Thymus (tissue), 11 donors: ENCODE data around the gene ZNF469. TPM values are rescaled to one million over a fixed set of nuclear protein-coding genes. Genes with fewer than 3 reads are reported as not detected.

Experiments used
- DNase-seq, 9 donors: peaks; one replicate each; pipeline ENCODE4 v3.0.0-alpha.2; 2013; ENCODE audit warnings: low spot score in 9 of 9, low read depth in 6 of 9, missing footprints in 1 of 9
- H3K27ac ChIP-seq, 2 donors: one replicate each; pipeline ENCODE4 v1.5.1; 2013; ENCODE audit warnings: control low read depth in 1 of 2, low read depth in 1 of 2, low read length in 1 of 2, mild to moderate bottlenecking in 1 of 2, moderate library complexity in 1 of 2
- H3K27me3 ChIP-seq, 2 donors: one replicate each; pipeline ENCODE4 v1.5.1; 2013; ENCODE audit warnings: low read length in 1 of 2; ENCODE audit not compliant: control insufficient read depth in 2 of 2, insufficient read depth in 1 of 2
- H3K36me3 ChIP-seq, 2 donors: one replicate each; pipeline ENCODE4 v1.5.1; 2013; ENCODE audit warnings: low read length in 1 of 2, mild to moderate bottlenecking in 1 of 2, moderate library complexity in 1 of 2; ENCODE audit not compliant: control insufficient read depth in 2 of 2, insufficient read depth in 2 of 2
- H3K4me1 ChIP-seq, 2 donors: one replicate each; pipeline ENCODE4 v1.5.1; 2013; ENCODE audit warnings: low read length in 2 of 2; ENCODE audit not compliant: control insufficient read depth in 2 of 2, insufficient read depth in 2 of 2
- H3K4me3 ChIP-seq, 2 donors: one replicate each; pipeline ENCODE4 v1.5.1; 2013; ENCODE audit warnings: low read length in 2 of 2, control low read depth in 1 of 2, mild to moderate bottlenecking in 1 of 2
- H3K9me3 ChIP-seq, 2 donors: one replicate each; pipeline ENCODE4 v1.5.1; 2013; ENCODE audit warnings: low read length in 1 of 2, mild to moderate bottlenecking in 1 of 2; ENCODE audit not compliant: control insufficient read depth in 2 of 2, insufficient read depth in 1 of 2
- WGBS: extraction: QIAGEN DNeasy Blood & Tissue Kit; methylation state at CpG from one replicate; pipeline ENCODE4 v1.1.7; 2013; 5-methylcytosine and 5-hydroxymethylcytosine counted together
- polyA plus RNA-seq: library from polyadenylated mRNA; stranded (reverse); fragments of 200-250 nt; gene quantifications from one replicate; pipeline ENCODE4 v1.2.3, GENCODE V29; 2013
- total RNA-seq: library from RNA; stranded (reverse); fragments of 120-200 nt; gene quantifications from one replicate; pipeline ENCODE4 v1.2.4, GENCODE V29; 2013
- donor health status: healthy.

Gene ZNF469
- total and polyA plus RNA-seq, 2 donors: 0.61 to 0.87 TPM

DNA sequence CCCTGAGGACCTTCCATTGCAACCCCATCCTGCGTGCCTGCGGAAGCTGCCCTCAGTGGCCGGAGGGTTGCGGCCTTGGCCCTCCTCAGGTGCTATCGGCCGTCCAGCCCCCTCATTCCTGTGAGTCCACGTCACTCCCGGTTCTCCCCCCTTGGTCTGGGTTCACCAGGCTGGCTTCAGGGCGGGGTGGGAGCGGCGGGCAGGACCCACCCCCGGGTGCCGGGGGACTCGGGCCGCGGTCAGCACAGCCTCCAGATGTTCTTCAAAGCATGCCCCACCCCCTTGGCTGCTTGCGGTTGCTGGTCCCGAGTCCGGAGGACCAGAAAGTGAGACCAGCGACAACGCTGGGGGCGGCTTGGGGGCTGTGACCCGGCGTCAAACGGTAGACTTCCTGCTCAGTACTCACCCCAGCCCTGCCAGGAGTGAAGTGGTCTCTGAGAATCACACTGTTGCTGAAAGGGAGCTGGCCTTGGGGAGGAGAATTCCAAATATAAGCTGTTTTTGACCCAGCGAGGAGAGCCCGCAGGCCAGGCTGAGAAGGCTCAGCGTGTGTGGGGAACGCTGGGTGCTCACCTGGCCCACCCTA is 4.5 kb downstream of the ZNF469 start:
- DNase-seq: no peak
- Histone ChIP-seq H3K4me1 (no peaks in the 10 kb centered on the region), H3K27ac (no peak overlapping the region), H3K9me3 (peaks cover 1 to 3% of the 10 kb centered on the region in 2 donors), H3K36me3 (no peaks in the 10 kb centered on the region), H3K27me3 (peaks cover 32 to 61% of the 10 kb centered on the region in 2 donors), H3K4me3 (no peak overlapping the region)
- 85% methylated on average over 29 of the region's 29 CpGs for WGBS

DNA sequence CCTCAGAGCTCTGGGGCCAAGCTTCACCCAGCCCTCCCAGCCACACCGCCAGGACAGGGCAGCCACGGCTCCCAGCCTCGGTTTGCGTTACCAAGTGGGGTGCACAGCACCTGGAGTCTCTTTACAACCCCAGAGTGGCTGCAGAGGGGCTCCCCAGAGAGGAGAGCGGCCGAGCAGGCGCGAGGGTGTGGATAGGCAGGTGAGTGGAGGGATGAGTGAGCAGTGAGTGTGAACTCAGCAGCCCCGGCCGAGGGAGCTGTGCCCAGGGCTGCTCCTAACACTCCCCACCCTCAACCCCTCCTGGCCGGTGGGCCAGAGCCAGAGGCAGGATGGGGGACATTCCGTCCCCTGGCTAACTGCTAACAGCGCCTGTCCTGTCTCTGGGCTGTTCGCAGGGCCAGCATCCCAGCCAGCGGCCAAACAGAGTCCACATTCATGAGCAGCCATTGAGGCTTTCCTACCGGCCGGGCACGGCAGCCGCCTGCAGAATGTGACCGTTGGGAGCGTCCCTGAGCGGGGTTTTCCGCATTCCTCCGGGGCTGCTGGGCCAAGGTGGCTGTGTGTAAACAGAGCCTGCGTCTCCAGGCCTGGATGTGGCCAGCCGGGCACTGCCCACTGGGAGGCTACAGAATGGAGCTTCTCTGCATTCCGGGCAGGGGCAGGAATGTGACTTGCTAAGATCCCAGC is 5.3 kb downstream of the ZNF469 start:
- 95% methylated on average over 27 of the region's 27 CpGs for WGBS
- Histone ChIP-seq H3K9me3 (peaks cover 1 to 3% of the 10 kb centered on the region in 2 donors), H3K27ac (no peak overlapping the region), H3K27me3 (peaks cover 23 to 58% of the 10 kb centered on the region in 2 donors), H3K4me3 (no peak overlapping the region), H3K36me3 (no peaks in the 10 kb centered on the region), H3K4me1 (no peaks in the 10 kb centered on the region)
- no peak for DNase-seq

DNA sequence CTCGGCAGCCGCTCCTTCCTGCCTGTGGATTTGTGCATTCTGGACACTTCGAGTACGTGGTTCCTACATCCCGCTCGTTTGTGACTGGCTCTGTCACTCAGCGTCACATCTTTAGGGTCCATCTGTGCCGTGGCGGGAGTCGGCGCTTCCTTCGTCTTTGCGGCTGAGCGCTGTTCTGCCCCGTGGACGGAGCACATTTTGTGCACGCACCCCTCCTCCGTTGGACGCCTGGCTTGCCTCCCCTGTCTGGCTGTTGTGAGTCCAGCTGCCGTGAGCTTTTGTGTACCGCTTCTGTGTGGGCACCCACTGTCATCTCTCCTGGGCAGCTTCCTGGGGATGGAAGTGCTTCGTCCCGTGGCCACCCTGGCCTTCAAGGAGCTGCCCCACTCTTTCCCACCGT is 6.4 kb downstream of the ZNF469 start:
- no peak overlapping the region for H3K4me3 ChIP-seq
- no peaks in the 10 kb centered on the region for H3K4me1 ChIP-seq
- H3K27me3 ChIP-seq: peaks cover 12 to 52% of the 10 kb centered on the region in 2 donors
- no peak overlapping the region for H3K27ac ChIP-seq
- peaks cover 1 to 2% of the 10 kb centered on the region in 2 donors for H3K9me3 ChIP-seq
- 95% methylated on average over 24 of the region's 24 CpGs for WGBS
- no peak for DNase-seq
- H3K36me3 ChIP-seq: no peaks in the 10 kb centered on the region

DNA sequence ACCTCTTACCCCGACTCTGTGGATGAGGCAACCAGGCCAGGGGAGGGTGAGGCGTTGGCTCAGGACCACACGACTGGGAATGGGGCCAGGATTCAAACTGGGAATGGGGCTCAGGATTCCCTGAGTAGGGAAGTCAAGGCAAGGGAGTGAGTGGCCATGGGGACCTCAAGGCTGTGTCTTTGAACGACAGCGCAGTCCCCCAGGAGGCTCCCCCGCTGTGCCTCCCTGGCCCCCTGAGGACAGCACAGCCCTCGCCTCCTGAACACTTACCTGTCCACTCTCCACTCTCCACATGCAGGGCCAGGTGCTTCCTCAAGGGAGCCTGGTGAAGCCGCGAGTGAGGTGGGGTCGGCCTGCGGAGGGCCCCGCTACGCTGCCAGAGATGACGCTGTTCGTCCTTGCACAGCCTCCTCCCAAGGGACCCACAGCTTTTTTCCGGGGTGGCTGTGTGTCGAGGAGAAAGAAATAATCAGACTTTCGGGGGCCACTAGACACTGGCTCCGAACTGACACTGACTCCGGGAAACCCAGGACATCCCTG is 6.9 kb downstream of the ZNF469 start:
- Histone ChIP-seq H3K27me3 (peaks cover 8 to 47% of the 10 kb centered on the region in 2 donors), H3K9me3 (peaks cover 0 to 1% of the 10 kb centered on the region in 2 donors), H3K36me3 (no peaks in the 10 kb centered on the region), H3K4me3 (no peak overlapping the region), H3K4me1 (no peaks in the 10 kb centered on the region), H3K27ac (no peak overlapping the region)
- WGBS: 92% methylated on average over 20 of the region's 20 CpGs
- DNase-seq: no peak

DNA sequence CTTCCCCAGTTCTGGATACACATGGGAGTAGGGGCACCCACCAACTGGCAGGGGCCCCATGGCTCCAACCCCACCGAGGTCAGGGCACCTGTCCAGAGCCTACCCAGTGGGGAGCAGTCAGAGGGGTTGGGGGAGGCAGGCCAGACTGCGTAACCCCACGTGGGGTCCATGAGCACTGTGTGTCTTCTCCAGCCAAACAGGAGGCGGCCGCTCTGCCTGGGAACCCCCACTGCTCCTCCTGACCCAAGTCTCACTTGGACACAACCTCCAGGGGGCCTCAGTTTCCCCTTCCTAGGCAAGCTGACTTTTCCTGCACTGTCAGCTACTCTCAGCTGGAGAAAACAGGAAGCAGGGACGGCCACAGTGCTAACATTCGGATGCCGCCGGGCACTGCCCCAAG is 7.5 kb downstream of the ZNF469 start:
- H3K9me3 ChIP-seq: peaks cover 0 to 1% of the 10 kb centered on the region in 2 donors
- no peak overlapping the region for H3K4me3 ChIP-seq
- DNase-seq: no peak
- peaks cover 3 to 42% of the 10 kb centered on the region in 2 donors for H3K27me3 ChIP-seq
- H3K27ac ChIP-seq: no peak overlapping the region
- 58% methylated on average over 9 of the region's 9 CpGs for WGBS
- H3K36me3 ChIP-seq: no peaks in the 10 kb centered on the region
- H3K4me1 ChIP-seq: no peaks in the 10 kb centered on the region

DNA sequence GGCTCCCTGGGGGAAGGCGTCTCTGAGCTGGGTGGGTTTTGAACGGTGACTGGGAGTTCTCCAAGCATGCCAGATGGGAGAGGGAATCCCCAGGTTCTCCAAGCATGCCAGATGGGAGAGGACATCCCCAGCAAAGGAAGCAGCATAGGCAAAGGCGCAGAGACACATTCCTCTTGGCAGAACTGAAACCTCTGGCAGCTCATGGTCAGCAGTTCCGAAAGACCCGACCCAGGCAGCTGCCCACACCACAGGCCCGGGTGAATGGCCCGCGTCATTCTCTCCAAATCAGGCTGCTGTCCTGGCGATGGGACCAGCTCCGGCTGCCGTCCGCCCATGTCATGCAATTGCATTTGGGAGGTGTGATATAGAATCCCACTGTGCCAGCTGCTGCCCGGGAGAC is 8.0 kb downstream of the ZNF469 start:
- WGBS: 90% methylated on average over 13 of the region's 13 CpGs
- H3K27ac ChIP-seq: no peak overlapping the region
- no peaks in the 10 kb centered on the region for H3K36me3 ChIP-seq
- H3K9me3 ChIP-seq: peaks cover 0 to 1% of the 10 kb centered on the region in 2 donors
- H3K27me3 ChIP-seq: peaks cover 1 to 37% of the 10 kb centered on the region in 2 donors
- H3K4me1 ChIP-seq: no peaks in the 10 kb centered on the region
- no peak for DNase-seq
- H3K4me3 ChIP-seq: no peak overlapping the region

DNA sequence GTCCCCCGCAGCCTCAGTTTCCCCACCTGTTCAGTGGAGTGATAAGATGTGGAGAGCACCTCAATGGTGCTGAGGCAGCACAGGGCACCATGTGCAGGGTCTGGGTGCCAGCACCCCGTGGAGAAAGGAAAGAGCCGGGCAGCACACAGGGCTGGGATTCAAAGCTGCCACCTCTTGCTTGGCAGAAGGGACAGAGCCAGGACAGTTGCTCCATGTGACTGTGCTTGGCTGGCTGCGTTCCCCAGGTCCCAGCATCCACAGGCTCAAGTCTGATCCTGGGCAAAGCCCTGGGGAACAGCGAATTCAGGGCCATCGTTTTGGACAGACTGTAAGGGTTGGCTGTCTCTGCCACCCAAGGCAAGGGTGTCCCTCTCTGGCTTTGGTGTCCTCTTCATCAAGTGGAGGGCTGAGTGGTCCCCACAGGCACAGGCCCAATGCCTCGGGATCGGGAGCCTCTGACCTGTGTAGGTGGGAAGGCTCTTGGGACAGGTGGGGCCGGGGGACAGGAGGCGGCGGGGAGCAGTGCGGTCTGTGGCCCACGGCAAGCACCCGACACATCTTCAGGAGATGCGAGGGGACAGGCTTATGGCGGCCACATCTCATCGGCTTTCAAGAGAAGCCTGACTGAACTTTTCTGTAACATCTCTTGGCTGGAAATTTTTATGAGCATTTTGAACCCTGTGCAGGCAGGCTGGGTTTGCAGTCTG is 8.5 kb downstream of the ZNF469 start:
- peaks cover 0 to 1% of the 10 kb centered on the region in 2 donors for H3K9me3 ChIP-seq
- H3K27ac ChIP-seq: no peak overlapping the region
- H3K4me3 ChIP-seq: no peak overlapping the region
- H3K36me3 ChIP-seq: no peaks in the 10 kb centered on the region
- 96% methylated on average over 17 of the region's 17 CpGs for WGBS
- DNase-seq: no peak
- H3K4me1 ChIP-seq: no peaks in the 10 kb centered on the region
- peaks cover 0 to 31% of the 10 kb centered on the region in 2 donors for H3K27me3 ChIP-seq

DNA sequence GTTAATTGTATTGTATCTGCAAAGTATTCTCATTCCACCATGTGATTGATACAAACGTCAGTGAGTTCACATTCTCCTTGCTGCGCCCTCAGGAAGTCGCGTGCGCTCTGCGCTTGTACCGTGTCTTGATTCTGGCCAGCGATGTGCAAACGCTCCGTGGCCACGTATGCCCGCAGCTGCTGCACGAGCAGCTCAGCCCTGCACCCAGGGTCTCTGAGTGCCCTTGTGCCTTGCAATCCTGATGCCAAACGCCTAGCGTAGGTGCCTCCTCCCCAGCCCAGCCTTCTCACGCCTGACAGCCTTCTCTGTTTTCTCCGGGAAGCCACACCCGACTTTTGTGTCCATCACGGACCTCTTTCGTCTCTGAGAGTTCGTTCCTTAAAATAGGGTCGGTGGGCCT is 9.4 kb downstream of the ZNF469 start:
- peaks cover 0 to 23% of the 10 kb centered on the region in 2 donors for H3K27me3 ChIP-seq

DNA sequence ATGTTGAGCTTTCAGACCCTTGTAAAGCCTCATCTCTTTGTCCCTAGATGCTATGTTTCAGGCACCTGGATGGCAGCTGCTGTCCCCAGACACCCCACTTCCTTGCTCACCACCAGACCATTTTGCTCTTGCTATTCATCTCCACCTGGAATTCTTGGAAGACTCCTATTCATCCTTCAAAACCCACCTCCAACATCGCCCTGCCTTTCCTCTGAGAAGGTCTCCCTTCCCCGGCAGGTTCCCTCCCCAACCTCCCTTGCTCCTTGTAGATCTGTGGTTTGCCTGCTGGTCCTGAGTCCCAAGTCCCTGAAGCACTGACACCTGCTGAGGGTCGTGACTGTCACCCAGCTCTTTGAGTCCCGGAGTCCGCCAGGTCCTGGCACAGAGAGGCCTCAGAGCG is 9.9 kb downstream of the ZNF469 start:
- WGBS: 84% methylated on average over 6 of the region's 6 CpGs
- no peak overlapping the region for H3K27ac ChIP-seq
- H3K27me3 ChIP-seq: peaks cover 0 to 19% of the 10 kb centered on the region in 2 donors
- H3K36me3 ChIP-seq: no peaks in the 10 kb centered on the region
- H3K4me3 ChIP-seq: no peak overlapping the region
- no peaks in the 10 kb centered on the region for H3K4me1 ChIP-seq
- no peak for DNase-seq
- H3K9me3 ChIP-seq: no peaks in the 10 kb centered on the region

More for the DNA sequence above, 9.4 kb downstream of the ZNF469 start:
- no peaks in the 10 kb centered on the region for H3K36me3 ChIP-seq
- H3K4me1 ChIP-seq: no peaks in the 10 kb centered on the region
- no peak overlapping the region for H3K4me3 ChIP-seq
- H3K27ac ChIP-seq: no peak overlapping the region
- no peaks in the 10 kb centered on the region for H3K9me3 ChIP-seq
- DNase-seq: no peak
- WGBS: 94% methylated on average over 22 of the region's 22 CpGs
